Erythroblast (primary cell): ENCODE measurements around the gene APP.

ENCODE experiments used
- GATA1 ChIP-seq: IDR thresholded peaks from 2 replicates; pipeline ENCODE4 v1.6.1; 2011; ENCODE audit warnings: low read depth, mild to moderate bottlenecking, control low read depth, low read length, moderate library complexity
- POLR2A ChIP-seq: IDR thresholded peaks from 2 replicates; pipeline ENCODE4 v1.6.1; 2011; ENCODE audit warnings: mild to moderate bottlenecking, low read length

DNA sequence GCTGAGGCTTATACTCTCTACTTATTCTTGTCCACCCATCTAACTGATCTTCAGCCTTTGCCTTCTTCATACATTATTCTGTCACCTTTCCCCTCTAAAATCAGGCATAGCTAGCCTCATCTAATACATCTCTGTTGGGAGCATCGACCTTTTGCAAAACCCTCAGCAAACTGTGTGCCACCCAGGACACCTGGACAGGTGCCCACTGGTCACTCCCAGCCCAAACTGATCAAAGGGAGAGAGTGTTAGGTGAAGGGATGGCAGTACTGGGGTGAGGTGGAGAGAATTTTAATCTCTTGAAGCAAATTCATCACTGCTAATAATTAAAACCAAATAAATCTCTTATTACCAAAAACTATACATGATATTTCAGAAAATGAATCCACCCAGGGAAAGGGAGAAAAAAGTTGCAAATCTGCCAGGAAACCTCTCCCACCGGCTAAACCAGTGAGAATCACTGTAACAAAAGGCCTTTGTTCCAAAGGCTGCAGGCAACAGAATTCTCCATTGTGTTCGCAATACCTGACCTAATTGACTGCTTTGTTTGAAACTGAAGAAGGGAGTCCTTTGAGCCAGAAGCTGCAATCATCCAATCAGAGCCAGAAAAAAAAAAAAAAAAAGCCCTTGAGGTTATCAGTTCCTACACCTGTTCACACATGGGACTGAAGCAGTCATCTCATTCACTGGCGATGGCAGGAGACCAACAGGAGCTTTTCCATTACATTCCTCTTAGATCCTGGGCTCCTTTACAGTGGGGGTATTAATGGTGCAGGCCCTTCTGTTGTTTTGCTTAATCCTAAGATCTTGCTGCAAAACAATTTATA lies 172.6 kb downstream of the APP start:
- TF ChIP-seq POLR2A (no peak), GATA1 (no peak)
